Measurements from ENCODE around the gene DNAJC9.

DNAJC9 gene

GRCh38 chr10:73281097-73281496 is 34.0 kb upstream of the DNAJC9 start:
- H4K8ac ChIP-seq (ENCODE audit: low read depth, low read length), result no peak overlapping the region
- no peak overlapping the region for H2AK5ac ChIP-seq (ENCODE audit: low read length)
- no peak for DNase-seq
- no CpG with 5 or more reads among the region's 3 CpGs for WGBS (ENCODE audit: extremely low coverage, insufficient coverage, insufficient read length)
- no peak overlapping the region for H4K91ac ChIP-seq (ENCODE audit: low read depth, low read length)
- no peak overlapping the region for H3K23ac ChIP-seq (ENCODE audit: low read length)
- H3K4me1 ChIP-seq (ENCODE audit: control insufficient read depth in 1 of 2, insufficient read depth in 2 of 2, low read length in 2 of 2), result no peaks in the 10 kb centered on the region
- H3K27ac ChIP-seq (ENCODE audit: low read depth, low read length), result no peak overlapping the region
- H4K12ac ChIP-seq (ENCODE audit: low read depth, low read length), result no peak overlapping the region
- no peak overlapping the region for H3K14ac ChIP-seq (ENCODE audit: low read length)
- no peak overlapping the region for H2BK12ac ChIP-seq (ENCODE audit: low read length)
- no peak overlapping the region for H3K4ac ChIP-seq (ENCODE audit: low read depth, low read length)
- H2BK5ac ChIP-seq (ENCODE audit: low read depth, low read length, poor library complexity), result no peak overlapping the region
- H3K79me2 ChIP-seq (ENCODE audit: control insufficient read depth, insufficient read depth, low read length, poor library complexity), result no peaks in the 10 kb centered on the region
- no peaks in the 10 kb centered on the region for H3K9me3 ChIP-seq (ENCODE audit: insufficient read depth, low read depth, low read length)
- no peak overlapping the region for H3K4me3 ChIP-seq (ENCODE audit: low read depth, low read length)
- no peaks in the 10 kb centered on the region for H3K27me3 ChIP-seq (ENCODE audit: insufficient read depth, low read length)
- H2BK120ac ChIP-seq (ENCODE audit: insufficient read depth, low read length, poor library complexity), result no peak overlapping the region
- H3K18ac ChIP-seq (ENCODE audit: low read length), result no peak overlapping the region
- H3K9ac ChIP-seq (ENCODE audit: low read length), result no peak overlapping the region
- no peak overlapping the region for H3K4me2 ChIP-seq (ENCODE audit: low read length)
- H3K36me3 ChIP-seq (ENCODE audit: control insufficient read depth in 1 of 2, insufficient read depth in 2 of 2, low read length in 2 of 2), result no peaks in the 10 kb centered on the region
- no peak overlapping the region for H2AFZ ChIP-seq (ENCODE audit: insufficient read depth, low read length, poor library complexity)
- no peaks in the 10 kb centered on the region for H3K79me1 ChIP-seq (ENCODE audit: low read length)

- H3K4me3 ChIP-seq (ENCODE audit: low read depth, low read length), result no peak overlapping the region
- H2BK5ac ChIP-seq (ENCODE audit: low read depth, low read length, poor library complexity), result no peak overlapping the region
- H3K27me3 ChIP-seq (ENCODE audit: insufficient read depth, low read length), result no peaks in the 10 kb centered on the region
- H2BK12ac ChIP-seq (ENCODE audit: low read length), result no peak overlapping the region
- no peaks in the 10 kb centered on the region for H3K79me2 ChIP-seq (ENCODE audit: control insufficient read depth, insufficient read depth, low read length, poor library complexity)
- H3K4me1 ChIP-seq (ENCODE audit: control insufficient read depth in 1 of 2, insufficient read depth in 2 of 2, low read length in 2 of 2), result no peaks in the 10 kb centered on the region
- no peak overlapping the region for H3K23ac ChIP-seq (ENCODE audit: low read length)
- H3K9me3 ChIP-seq (ENCODE audit: insufficient read depth, low read depth, low read length), result no peaks in the 10 kb centered on the region
- DNase-seq, result no peak
- no peak overlapping the region for H3K4me2 ChIP-seq (ENCODE audit: low read length)
- H4K8ac ChIP-seq (ENCODE audit: low read depth, low read length), result no peak overlapping the region
- no peaks in the 10 kb centered on the region for H3K79me1 ChIP-seq (ENCODE audit: low read length)
- H3K14ac ChIP-seq (ENCODE audit: low read length), result no peak overlapping the region
- H2BK120ac ChIP-seq (ENCODE audit: insufficient read depth, low read length, poor library complexity), result no peak overlapping the region
- no peak overlapping the region for H3K18ac ChIP-seq (ENCODE audit: low read length)
- no peak overlapping the region for H3K4ac ChIP-seq (ENCODE audit: low read depth, low read length)
- H3K36me3 ChIP-seq (ENCODE audit: control insufficient read depth in 1 of 2, insufficient read depth in 2 of 2, low read length in 2 of 2), result no peaks in the 10 kb centered on the region
- H4K12ac ChIP-seq (ENCODE audit: low read depth, low read length), result no peak overlapping the region
- no peak overlapping the region for H2AFZ ChIP-seq (ENCODE audit: insufficient read depth, low read length, poor library complexity)
- no peak overlapping the region for H4K91ac ChIP-seq (ENCODE audit: low read depth, low read length)
- no CpG with 5 or more reads among the region's 2 CpGs for WGBS (ENCODE audit: extremely low coverage, insufficient coverage, insufficient read length)
- no peak overlapping the region for H2AK5ac ChIP-seq (ENCODE audit: low read length)
- no peak overlapping the region for H3K9ac ChIP-seq (ENCODE audit: low read length)
- H3K27ac ChIP-seq (ENCODE audit: low read depth, low read length), result no peak overlapping the region
Measured at GRCh38 chr10:73264423-73264822, 17.4 kb upstream of the DNAJC9 start.

- H2BK120ac ChIP-seq (ENCODE audit: insufficient read depth, low read length, poor library complexity), result no peak overlapping the region
- H3K79me2 ChIP-seq (ENCODE audit: control insufficient read depth, insufficient read depth, low read length, poor library complexity), result no peaks in the 10 kb centered on the region
- H3K27me3 ChIP-seq (ENCODE audit: insufficient read depth, low read length), result no peaks in the 10 kb centered on the region
- no peak overlapping the region for H3K9ac ChIP-seq (ENCODE audit: low read length)
- H3K23ac ChIP-seq (ENCODE audit: low read length), result no peak overlapping the region
- H2BK5ac ChIP-seq (ENCODE audit: low read depth, low read length, poor library complexity), result no peak overlapping the region
- WGBS (ENCODE audit: extremely low coverage, insufficient coverage, insufficient read length), result no CpG with 5 or more reads among the region's 1 CpG
- H3K9me3 ChIP-seq (ENCODE audit: insufficient read depth, low read depth, low read length), result no peaks in the 10 kb centered on the region
- no peak overlapping the region for H3K4ac ChIP-seq (ENCODE audit: low read depth, low read length)
- H2BK12ac ChIP-seq (ENCODE audit: low read length), result no peak overlapping the region
- H4K91ac ChIP-seq (ENCODE audit: low read depth, low read length), result no peak overlapping the region
- no peak overlapping the region for H4K12ac ChIP-seq (ENCODE audit: low read depth, low read length)
- H3K14ac ChIP-seq (ENCODE audit: low read length), result no peak overlapping the region
- no peak overlapping the region for H4K8ac ChIP-seq (ENCODE audit: low read depth, low read length)
- no peak overlapping the region for H3K4me3 ChIP-seq (ENCODE audit: low read depth, low read length)
- H3K27ac ChIP-seq (ENCODE audit: low read depth, low read length), result no peak overlapping the region
- no peaks in the 10 kb centered on the region for H3K79me1 ChIP-seq (ENCODE audit: low read length)
- H3K18ac ChIP-seq (ENCODE audit: low read length), result no peak overlapping the region
- no peak overlapping the region for H3K4me2 ChIP-seq (ENCODE audit: low read length)
- no peaks in the 10 kb centered on the region for H3K36me3 ChIP-seq (ENCODE audit: control insufficient read depth in 1 of 2, insufficient read depth in 2 of 2, low read length in 2 of 2)
- DNase-seq, result peak in 1 of 2 donors; percentile 43
- no peaks in the 10 kb centered on the region for H3K4me1 ChIP-seq (ENCODE audit: control insufficient read depth in 1 of 2, insufficient read depth in 2 of 2, low read length in 2 of 2)
- no peak overlapping the region for H2AFZ ChIP-seq (ENCODE audit: insufficient read depth, low read length, poor library complexity)
- H2AK5ac ChIP-seq (ENCODE audit: low read length), result no peak overlapping the region
Measured at GRCh38 chr10:73263693-73264347, 16.8 kb upstream of the DNAJC9 start.

- Histone ChIP-seq H3K27me3 (ENCODE audit: insufficient read depth, low read length) (no peaks in the 10 kb centered on the region), H2BK5ac (ENCODE audit: low read depth, low read length, poor library complexity) (no peak overlapping the region), H3K4me1 (ENCODE audit: control insufficient read depth in 1 of 2, insufficient read depth in 2 of 2, low read length in 2 of 2) (no peaks in the 10 kb centered on the region), H4K8ac (ENCODE audit: low read depth, low read length) (no peak overlapping the region), H4K12ac (ENCODE audit: low read depth, low read length) (no peak overlapping the region), H3K9ac (ENCODE audit: low read length) (no peak overlapping the region), H3K18ac (ENCODE audit: low read length) (no peak overlapping the region), H3K79me1 (ENCODE audit: low read length) (no peaks in the 10 kb centered on the region), H3K36me3 (ENCODE audit: control insufficient read depth in 1 of 2, insufficient read depth in 2 of 2, low read length in 2 of 2) (no peaks in the 10 kb centered on the region), H3K4me3 (ENCODE audit: low read depth, low read length) (no peak overlapping the region), H2AFZ (ENCODE audit: insufficient read depth, low read length, poor library complexity) (no peak overlapping the region), H3K23ac (ENCODE audit: low read length) (no peak overlapping the region), H3K9me3 (ENCODE audit: insufficient read depth, low read depth, low read length) (no peaks in the 10 kb centered on the region), H3K4me2 (ENCODE audit: low read length) (no peak overlapping the region), H2AK5ac (ENCODE audit: low read length) (no peak overlapping the region), H3K27ac (ENCODE audit: low read depth, low read length) (no peak overlapping the region), H3K14ac (ENCODE audit: low read length) (no peak overlapping the region), H2BK12ac (ENCODE audit: low read length) (no peak overlapping the region), H3K4ac (ENCODE audit: low read depth, low read length) (no peak overlapping the region), H4K91ac (ENCODE audit: low read depth, low read length) (no peak overlapping the region), H3K79me2 (ENCODE audit: control insufficient read depth, insufficient read depth, low read length, poor library complexity) (no peaks in the 10 kb centered on the region), H2BK120ac (ENCODE audit: insufficient read depth, low read length, poor library complexity) (no peak overlapping the region)
- peak; percentile 3 to 66 for DNase-seq
- WGBS (ENCODE audit: extremely low coverage, insufficient coverage, insufficient read length), result no CpG with 5 or more reads among the region's 5 CpGs
Measured at GRCh38 chr10:73262880-73263555, 16.0 kb upstream of the DNAJC9 start.
